GM23248 (cell line): Measurements from ENCODE around the gene RPS3.

Experiments
- EZH2 ChIP-seq: fragments of 200-600 bp; sonication (generic); IDR thresholded peaks from 2 replicates; pipeline ENCODE4 v1.6.1; 2018; ENCODE audit warnings: antibody characterized with exemption, mild to moderate bottlenecking; ENCODE audit not compliant: insufficient read depth, poor library complexity, severe bottlenecking
- EZH2phosphoT487 ChIP-seq: fragments of 200-600 bp; sonication (generic); IDR thresholded peaks from 2 replicates; pipeline ENCODE4 v1.6.1; 2018; ENCODE audit warnings: antibody characterized with exemption, moderate library complexity, mild to moderate bottlenecking, low read depth; ENCODE audit not compliant: insufficient read depth

DNA sequence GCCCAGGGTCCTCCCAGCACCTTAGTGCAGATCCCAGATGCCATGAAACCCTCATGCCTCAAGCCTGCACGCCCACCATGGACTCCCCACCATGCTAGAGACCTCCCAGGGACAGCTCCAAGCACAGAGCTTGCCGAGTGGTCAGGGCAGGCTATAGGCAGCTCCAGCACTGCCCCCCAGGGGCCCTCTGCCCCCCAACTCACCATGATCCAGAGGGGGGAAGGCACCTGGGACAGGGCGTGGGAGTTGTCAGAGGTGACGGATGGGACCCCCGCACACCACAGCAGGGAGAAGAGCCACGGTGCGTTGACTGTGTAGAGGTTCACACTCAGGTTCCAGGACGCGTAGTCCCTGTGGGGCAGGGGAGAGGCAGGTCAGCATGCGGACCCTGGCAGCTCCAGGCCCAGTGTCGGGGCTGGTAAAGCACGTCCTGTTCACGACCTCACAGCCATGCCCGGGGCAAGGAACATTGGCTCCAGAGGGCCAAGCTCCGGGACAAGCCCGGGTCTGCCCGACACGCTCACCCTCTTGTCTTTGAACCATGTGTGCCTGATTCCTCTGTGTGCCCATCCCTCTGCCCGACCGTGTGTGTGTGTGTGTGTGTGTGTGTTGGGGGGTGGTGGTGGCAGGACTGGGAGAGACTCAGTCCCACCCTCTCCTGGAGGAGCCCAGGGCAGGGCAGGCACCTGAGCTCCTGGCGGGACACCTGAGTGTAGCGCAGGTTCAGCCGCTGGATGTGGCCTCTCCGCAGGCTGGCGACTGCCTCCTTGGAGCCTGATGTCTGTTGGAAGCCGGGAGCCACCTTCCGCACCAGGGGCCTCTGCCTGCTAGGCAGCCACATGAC lies 41.9 kb downstream of the RPS3 start:
- no peak for TF ChIP-seq EZH2
- no peak for TF ChIP-seq EZH2phosphoT487
